Neural cell (in vitro differentiated cells): ENCODE measurements around the gene SUSD3. TPM values are rescaled to one million over a fixed set of nuclear protein-coding genes. Genes with fewer than 3 reads are reported as not detected.

ENCODE experiments used
- H2AFZ ChIP-seq: fragments of 200-600, 300-800 bp; sonication (generic), shearing (Covaris generic); 2 replicates; pipeline ENCODE4 v1.6.0; 2014; ENCODE audit warnings: low read depth, mild to moderate bottlenecking, antibody characterized with exemption, low read length, moderate library complexity
- H3F3A ChIP-seq: fragments of 200-600 bp; shearing (Covaris generic); 2 replicates; pipeline ENCODE4 v1.6.1; 2016; ENCODE audit warnings: mild to moderate bottlenecking, moderate library complexity, mixed read lengths, antibody characterized with exemption, low read length; ENCODE audit not compliant: insufficient read depth, poor library complexity, severe bottlenecking
- H3K27ac ChIP-seq: fragments of 200-600, 300-800 bp; sonication (generic), shearing (Covaris generic); 2 replicates; pipeline ENCODE4 v1.5.1; 2014; ENCODE audit warnings: mild to moderate bottlenecking, low read length, moderate library complexity
- H3K27me3 ChIP-seq: fragments of 300-800, 200-600 bp; sonication (generic), shearing (Covaris generic); 2 replicates; pipeline ENCODE4 v1.6.0; 2014; ENCODE audit warnings: mild to moderate bottlenecking, low read depth, low read length, moderate library complexity; ENCODE audit not compliant: insufficient read depth
- H3K36me3 ChIP-seq: fragments of 300-800, 200-600 bp; sonication (generic), shearing (Covaris generic); 2 replicates; pipeline ENCODE4 v1.5.1; 2014; ENCODE audit warnings: mild to moderate bottlenecking, antibody characterized with exemption, low read length, moderate library complexity; ENCODE audit not compliant: insufficient read depth
- H3K4me2 ChIP-seq: fragments of 300-800, 200-600 bp; sonication (generic), shearing (Covaris generic); 2 replicates; pipeline ENCODE4 v1.6.0; 2014; ENCODE audit warnings: mild to moderate bottlenecking, low read length
- H3K4me3 ChIP-seq: fragments of 300-800, 200-600 bp; sonication (generic), shearing (Covaris generic); 2 replicates; pipeline ENCODE4 v1.5.1; 2014; ENCODE audit warnings: mild to moderate bottlenecking, low read length, moderate library complexity
- H3K79me2 ChIP-seq: fragments of 200-600 bp; shearing (Covaris generic); replicated peaks from 2 replicates; pipeline ENCODE4 v1.6.0; 2014; ENCODE audit warnings: mild to moderate bottlenecking, low read length, moderate library complexity; ENCODE audit not compliant: insufficient read depth
- H3K9ac ChIP-seq: fragments of 300-800, 200-600 bp; sonication (generic), shearing (Covaris generic); 2 replicates; pipeline ENCODE4 v1.6.1; 2016; ENCODE audit warnings: mild to moderate bottlenecking, low read length, mixed read lengths
- H3K9me2 ChIP-seq: fragments of 200-600 bp; shearing (Covaris generic); 2 replicates; pipeline ENCODE4 v1.6.1; 2016; ENCODE audit warnings: mild to moderate bottlenecking, low read length, mixed read lengths; ENCODE audit not compliant: insufficient read depth
- H3K9me3 ChIP-seq: fragments of 200-600, 300-800 bp; sonication (generic), shearing (Covaris generic); 2 replicates; pipeline ENCODE4 v1.6.1; 2016; ENCODE audit warnings: mild to moderate bottlenecking, mixed run types, low read length, moderate library complexity, mixed read lengths
- H4K20me1 ChIP-seq: fragments of 200-600 bp; shearing (Covaris generic); 2 replicates; pipeline ENCODE4 v1.6.1; 2016; ENCODE audit warnings: mild to moderate bottlenecking, mixed run types; ENCODE audit not compliant: insufficient read depth
- EP300 ChIP-seq: fragments of 450-650 bp; conservative IDR thresholded peaks from 2 replicates; pipeline ENCODE4 v1.6.1; 2014; ENCODE audit warnings: antibody characterized with exemption, mild to moderate bottlenecking, moderate library complexity; ENCODE audit not compliant: poor library complexity, severe bottlenecking
- EZH2 ChIP-seq: fragments of 200-600, 300-800 bp; shearing (Covaris generic), sonication (generic); IDR thresholded peaks from 2 replicates; pipeline ENCODE4 v1.6.1; 2014; ENCODE audit warnings: antibody characterized with exemption, low read length, borderline replicate concordance, mild to moderate bottlenecking; ENCODE audit not compliant: insufficient read depth, poor library complexity, severe bottlenecking
- MXI1 ChIP-seq: fragments of 450-650 bp; conservative IDR thresholded peaks from 2 replicates; pipeline ENCODE4 v1.6.1; 2014; ENCODE audit warnings: antibody characterized with exemption, mild to moderate bottlenecking; ENCODE audit not compliant: poor library complexity, severe bottlenecking
- POLR2AphosphoS5 ChIP-seq: IDR thresholded peaks from 2 replicates; pipeline ENCODE4 v1.6.1; 2012
- RAD21 ChIP-seq: fragments of 450-650 bp; conservative IDR thresholded peaks from 2 replicates; pipeline ENCODE4 v1.6.1; 2014; ENCODE audit warnings: antibody characterized with exemption, mild to moderate bottlenecking, moderate library complexity
- REST ChIP-seq: IDR thresholded peaks from 2 replicates; pipeline ENCODE4 v1.6.1; 2012; ENCODE audit warnings: borderline replicate concordance
- SMC3 ChIP-seq: fragments of 450-650 bp; conservative IDR thresholded peaks from 2 replicates; pipeline ENCODE4 v1.6.1; 2014; ENCODE audit warnings: antibody characterized with exemption, mild to moderate bottlenecking, moderate library complexity; ENCODE audit not compliant: poor library complexity
- TAF1 ChIP-seq: IDR thresholded peaks from 2 replicates; pipeline ENCODE4 v1.6.1; 2012; ENCODE audit warnings: low read depth
- polyA plus RNA-seq: library from polyadenylated mRNA; depleted of rRNA; stranded (reverse); fragments of >200 nt; gene quantifications from 2 replicates; pipeline ENCODE4 v1.2.3, GENCODE V29; 2014
- TF ChIP-seq, protein P1 (sequence below): fragments of 450-650 bp; IDR thresholded peaks from 2 replicates; pipeline ENCODE4 v1.5.1; 2014; ENCODE audit warnings: antibody characterized with exemption, mild to moderate bottlenecking, moderate library complexity; ENCODE audit not compliant: poor library complexity, severe bottlenecking

SUSD3 gene
- polyA plus RNA-seq, 1 donor from 2014 or later = not detected

- H3K36me3 ChIP-seq = no peaks in the 10 kb centered on the region
- no peak overlapping the region for H2AFZ ChIP-seq
- no peaks in the 10 kb centered on the region for H3K9me3 ChIP-seq
- no peak for TF ChIP-seq POLR2AphosphoS5
- TF ChIP-seq REST = no peak
- TF ChIP-seq EZH2 = no peak
- TF ChIP-seq MXI1 = no peak
- TF ChIP-seq, protein P1, sequence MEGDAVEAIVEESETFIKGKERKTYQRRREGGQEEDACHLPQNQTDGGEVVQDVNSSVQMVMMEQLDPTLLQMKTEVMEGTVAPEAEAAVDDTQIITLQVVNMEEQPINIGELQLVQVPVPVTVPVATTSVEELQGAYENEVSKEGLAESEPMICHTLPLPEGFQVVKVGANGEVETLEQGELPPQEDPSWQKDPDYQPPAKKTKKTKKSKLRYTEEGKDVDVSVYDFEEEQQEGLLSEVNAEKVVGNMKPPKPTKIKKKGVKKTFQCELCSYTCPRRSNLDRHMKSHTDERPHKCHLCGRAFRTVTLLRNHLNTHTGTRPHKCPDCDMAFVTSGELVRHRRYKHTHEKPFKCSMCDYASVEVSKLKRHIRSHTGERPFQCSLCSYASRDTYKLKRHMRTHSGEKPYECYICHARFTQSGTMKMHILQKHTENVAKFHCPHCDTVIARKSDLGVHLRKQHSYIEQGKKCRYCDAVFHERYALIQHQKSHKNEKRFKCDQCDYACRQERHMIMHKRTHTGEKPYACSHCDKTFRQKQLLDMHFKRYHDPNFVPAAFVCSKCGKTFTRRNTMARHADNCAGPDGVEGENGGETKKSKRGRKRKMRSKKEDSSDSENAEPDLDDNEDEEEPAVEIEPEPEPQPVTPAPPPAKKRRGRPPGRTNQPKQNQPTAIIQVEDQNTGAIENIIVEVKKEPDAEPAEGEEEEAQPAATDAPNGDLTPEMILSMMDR = no peak
- no peak for TF ChIP-seq SMC3
- TF ChIP-seq RAD21 = no peak
- TF ChIP-seq TAF1 = no peak
- no peak for TF ChIP-seq EP300
- H3K4me2 ChIP-seq = no peak overlapping the region
- H3K4me3 ChIP-seq = no peak overlapping the region
- H3F3A ChIP-seq = no peaks in the 10 kb centered on the region
- H3K9ac ChIP-seq = no peak overlapping the region
- no peaks in the 10 kb centered on the region for H3K79me2 ChIP-seq
- no peaks in the 10 kb centered on the region for H3K9me2 ChIP-seq
- H3K27ac ChIP-seq = no peak overlapping the region
- H4K20me1 ChIP-seq = no peaks in the 10 kb centered on the region
- H3K27me3 ChIP-seq = no peaks in the 10 kb centered on the region
Measured at GRCh38 chr9:93053781-93054331, 4.6 kb upstream of the SUSD3 start.

- TF ChIP-seq EZH2 (no peak), TAF1 (no peak), MXI1 (no peak), RAD21 (no peak), POLR2AphosphoS5 (no peak), SMC3 (no peak), REST (no peak), EP300 (no peak)
- TF ChIP-seq, protein P1 = no peak
- H3K9me2 ChIP-seq = no peaks in the 10 kb centered on the region
- H3F3A ChIP-seq = no peaks in the 10 kb centered on the region
- no peak overlapping the region for H3K27ac ChIP-seq
- H3K36me3 ChIP-seq = no peaks in the 10 kb centered on the region
- no peak overlapping the region for H2AFZ ChIP-seq
- peaks cover 9% of the 10 kb centered on the region for H3K27me3 ChIP-seq
- no peak overlapping the region for H3K4me2 ChIP-seq
- no peaks in the 10 kb centered on the region for H3K9me3 ChIP-seq
- H3K4me3 ChIP-seq = no peak overlapping the region
- no peaks in the 10 kb centered on the region for H4K20me1 ChIP-seq
- no peak overlapping the region for H3K9ac ChIP-seq
- H3K79me2 ChIP-seq = no peaks in the 10 kb centered on the region
Measured at GRCh38 chr9:93054758-93055704, 3.5 kb upstream of the SUSD3 start.
